KOPT-K1 (cell line): ENCODE measurements around the gene CRYBG1.

Experiments
- H3K27ac ChIP-seq: fragments of 200-600 bp; sonication (generic); 2 replicates; pipeline ENCODE4 v1.5.1; 2016; ENCODE audit warnings: antibody characterized with exemption, mild to moderate bottlenecking, low read depth, low read length; ENCODE audit not compliant: poor library complexity, severe bottlenecking
- H3K36me3 ChIP-seq: fragments of 200-600 bp; sonication (generic); 2 replicates; pipeline ENCODE4 v1.5.1; 2017; ENCODE audit warnings: antibody characterized with exemption, mild to moderate bottlenecking, low read length, moderate library complexity; ENCODE audit not compliant: insufficient read depth
- H3K9me3 ChIP-seq: fragments of 200-600 bp; sonication (generic); 2 replicates; pipeline ENCODE4 v1.5.1; 2017; ENCODE audit warnings: antibody characterized with exemption, low read length, mild to moderate bottlenecking; ENCODE audit not compliant: insufficient read depth, poor library complexity, severe bottlenecking

The CRYBG1 gene

DNA sequence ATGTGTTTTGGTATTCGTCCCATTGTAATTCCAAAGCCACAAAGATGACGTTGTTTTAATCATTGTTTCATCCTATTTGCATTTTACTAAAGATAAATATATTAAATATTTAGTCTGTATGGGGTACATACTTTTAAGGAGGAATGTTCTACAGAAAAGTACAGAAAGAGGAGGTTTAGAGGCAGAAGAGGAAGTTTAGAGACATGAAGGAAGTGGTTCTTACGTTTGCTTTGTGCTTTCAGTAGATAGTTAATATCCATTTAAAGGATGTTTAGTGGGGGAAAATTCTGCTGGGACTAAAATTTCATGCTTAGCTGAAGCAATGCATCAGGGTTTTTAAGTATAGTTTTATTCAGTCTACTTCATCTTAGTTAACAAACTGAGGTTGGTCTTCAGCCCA is 116.6 kb downstream of the CRYBG1 start:
- no peaks in the 10 kb centered on the region for H3K9me3 ChIP-seq
- H3K27ac ChIP-seq = no peak overlapping the region
- H3K36me3 ChIP-seq = no peaks in the 10 kb centered on the region

GRCh38 chr6:106477790-106478189 is 117.3 kb downstream of the CRYBG1 start:
- Histone ChIP-seq H3K27ac (no peak overlapping the region), H3K36me3 (no peaks in the 10 kb centered on the region), H3K9me3 (no peaks in the 10 kb centered on the region)

- no peaks in the 10 kb centered on the region for H3K36me3 ChIP-seq
- H3K9me3 ChIP-seq = no peaks in the 10 kb centered on the region
- no peak overlapping the region for H3K27ac ChIP-seq
Observed at GRCh38 chr6:106486236-106486635, 125.7 kb downstream of the CRYBG1 start.

GRCh38 chr6:106488494-106489370 is 128.2 kb downstream of the CRYBG1 start:
- Histone ChIP-seq H3K9me3 (no peaks in the 10 kb centered on the region), H3K36me3 (no peaks in the 10 kb centered on the region), H3K27ac (no peak overlapping the region)

DNA sequence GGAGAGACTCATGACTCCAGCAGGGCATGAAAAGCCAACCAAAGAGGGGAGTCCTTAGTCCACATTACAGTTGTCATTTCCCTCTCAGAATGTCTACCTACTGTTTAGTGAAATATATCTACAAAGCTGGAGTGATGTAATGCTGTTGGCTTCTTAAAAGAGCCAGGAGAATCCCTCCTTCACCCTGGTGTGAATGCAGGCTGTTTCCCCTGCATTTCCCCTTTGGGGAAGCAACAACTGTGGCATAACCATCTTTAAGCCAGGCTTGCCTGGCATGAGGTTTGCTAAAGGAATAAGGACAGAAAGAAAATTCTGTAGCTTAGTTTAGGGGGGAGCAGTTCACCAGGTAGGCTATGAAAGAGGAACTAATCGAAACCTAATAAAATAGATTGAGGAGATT is 129.5 kb downstream of the CRYBG1 start:
- Histone ChIP-seq H3K36me3 (no peaks in the 10 kb centered on the region), H3K9me3 (no peaks in the 10 kb centered on the region), H3K27ac (no peak overlapping the region)

GRCh38 chr6:106490436-106490835 is 129.9 kb downstream of the CRYBG1 start:
- Histone ChIP-seq H3K9me3 (no peaks in the 10 kb centered on the region), H3K36me3 (no peaks in the 10 kb centered on the region), H3K27ac (no peak overlapping the region)

DNA sequence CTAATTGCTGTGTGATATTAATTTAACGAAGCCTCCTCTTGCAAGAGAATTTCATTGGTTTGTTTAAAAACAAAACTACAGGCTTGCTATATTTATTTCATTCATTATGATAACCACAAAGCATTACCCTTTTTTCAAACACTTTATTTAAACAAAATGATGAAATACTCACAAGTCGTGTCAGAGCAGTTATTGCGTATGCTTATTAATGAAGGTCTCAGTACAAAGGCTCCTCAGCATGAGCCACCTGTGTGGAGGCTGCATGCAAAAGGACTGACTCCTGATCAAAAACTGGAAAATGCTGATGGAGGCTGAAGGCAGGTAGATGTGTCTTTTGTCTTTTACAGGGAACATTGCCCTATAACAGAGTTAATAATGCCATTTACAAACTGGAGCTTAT is 130.5 kb downstream of the CRYBG1 start:
- Histone ChIP-seq H3K36me3 (no peaks in the 10 kb centered on the region), H3K9me3 (no peaks in the 10 kb centered on the region), H3K27ac (no peak overlapping the region)

DNA sequence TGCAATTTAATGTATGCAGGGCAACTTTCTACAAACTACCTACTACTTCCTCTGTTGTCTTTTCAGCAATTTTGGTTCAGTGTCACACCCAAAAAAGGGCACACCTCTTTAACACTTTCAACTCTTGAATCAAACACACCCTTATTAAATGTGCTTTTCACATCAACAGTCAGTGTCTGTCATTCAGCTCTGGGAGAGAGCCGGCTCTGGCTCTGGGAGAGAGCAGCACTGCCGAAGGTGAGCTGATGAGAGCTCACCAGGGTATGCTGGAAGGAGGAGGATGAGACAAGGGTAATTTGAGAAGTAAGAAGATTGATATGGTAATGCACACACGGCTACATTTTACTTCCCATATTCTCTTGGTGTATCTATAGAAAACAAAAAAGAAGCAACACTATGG is 134.5 kb downstream of the CRYBG1 start:
- Histone ChIP-seq H3K36me3 (no peaks in the 10 kb centered on the region), H3K27ac (no peak overlapping the region), H3K9me3 (no peaks in the 10 kb centered on the region)

- H3K36me3 ChIP-seq = no peaks in the 10 kb centered on the region
- no peak overlapping the region for H3K27ac ChIP-seq
- no peaks in the 10 kb centered on the region for H3K9me3 ChIP-seq
Observed at GRCh38 chr6:106496823-106497222, 136.3 kb downstream of the CRYBG1 start.

GRCh38 chr6:106501960-106502371 is 141.4 kb downstream of the CRYBG1 start:
- Histone ChIP-seq H3K27ac (no peak overlapping the region), H3K9me3 (no peaks in the 10 kb centered on the region), H3K36me3 (no peaks in the 10 kb centered on the region)

DNA sequence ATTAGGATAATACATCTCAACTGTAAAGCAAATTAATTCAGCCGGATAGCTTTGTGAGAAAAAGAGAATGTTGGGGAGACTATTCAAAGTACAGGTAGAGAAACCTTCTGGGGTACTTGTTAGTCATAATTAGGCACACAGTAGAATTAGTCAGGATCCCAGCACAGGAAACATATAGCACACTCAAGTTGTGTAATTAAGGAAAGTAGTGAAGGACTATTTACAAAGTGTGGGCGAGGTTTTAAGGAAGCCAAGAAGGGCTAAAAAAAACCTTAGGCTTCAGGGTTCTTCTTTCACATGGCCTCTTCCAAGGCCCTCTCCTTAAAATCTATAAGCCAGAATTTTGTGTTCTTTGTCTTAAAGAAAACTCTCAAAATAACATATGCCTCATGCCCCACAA is 142.0 kb downstream of the CRYBG1 start:
- Histone ChIP-seq H3K27ac (no peak overlapping the region), H3K36me3 (no peaks in the 10 kb centered on the region), H3K9me3 (no peaks in the 10 kb centered on the region)

- Histone ChIP-seq H3K27ac (no peak overlapping the region), H3K9me3 (no peaks in the 10 kb centered on the region), H3K36me3 (no peaks in the 10 kb centered on the region)
Observed at GRCh38 chr6:106508277-106508676, 147.8 kb downstream of the CRYBG1 start.

GRCh38 chr6:106508834-106509233 is 148.3 kb downstream of the CRYBG1 start:
- no peak overlapping the region for H3K27ac ChIP-seq
- H3K36me3 ChIP-seq = no peaks in the 10 kb centered on the region
- no peaks in the 10 kb centered on the region for H3K9me3 ChIP-seq

- peak overlapping the region; percentile 96 for H3K27ac ChIP-seq
Observed at GRCh38 chr6:106509420-106510089, 149.0 kb downstream of the CRYBG1 start.

DNA sequence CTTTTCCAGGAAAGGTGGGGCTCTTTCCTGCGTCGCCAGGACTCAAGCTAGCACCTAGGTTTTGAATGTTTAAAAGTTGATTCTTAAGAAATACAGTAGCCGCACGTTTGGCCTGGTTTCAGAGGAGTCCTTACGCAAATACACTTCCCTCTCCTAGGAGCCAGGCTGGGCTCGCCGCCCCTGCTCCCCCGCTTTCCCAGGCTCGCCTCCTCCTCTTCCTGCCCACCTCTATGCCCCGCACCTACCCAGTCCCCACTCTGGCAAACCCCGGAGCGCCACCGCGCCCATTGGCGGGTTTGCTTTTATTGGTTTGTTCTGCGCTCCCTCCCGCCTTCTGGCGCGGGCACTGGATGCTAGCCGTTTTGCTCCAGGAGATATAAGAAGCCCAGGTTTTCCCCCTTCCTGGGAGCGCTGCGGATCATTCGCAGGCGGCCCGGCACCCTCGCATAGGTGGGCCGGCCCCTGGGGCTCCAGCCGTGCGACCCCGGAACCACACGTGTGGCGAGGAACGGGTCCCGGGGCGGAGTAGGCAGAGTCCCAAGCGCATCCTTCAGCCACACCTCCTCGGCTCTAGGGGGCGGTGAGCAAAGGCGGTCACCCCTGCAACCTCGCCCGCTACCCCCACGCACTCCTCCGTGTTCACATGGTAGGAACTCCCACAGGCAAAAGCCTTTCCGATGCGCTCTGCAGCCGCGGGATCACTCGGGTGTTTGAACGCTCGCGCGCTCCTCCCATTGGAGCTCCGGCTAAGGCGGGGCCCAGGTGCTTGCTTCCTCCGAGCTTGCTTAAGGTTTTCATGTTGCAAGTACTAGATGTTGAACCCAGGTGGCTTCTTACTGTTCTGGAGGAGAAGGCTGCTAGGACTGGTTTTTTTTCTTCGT is 149.8 kb downstream of the CRYBG1 start:
- no peaks in the 10 kb centered on the region for H3K36me3 ChIP-seq

More at GRCh38 chr6:106509420-106510089, 149.0 kb downstream of the CRYBG1 start:
- no peaks in the 10 kb centered on the region for H3K9me3 ChIP-seq
- no peaks in the 10 kb centered on the region for H3K36me3 ChIP-seq

More for the DNA sequence above, 149.8 kb downstream of the CRYBG1 start:
- H3K9me3 ChIP-seq = no peaks in the 10 kb centered on the region
- peak overlapping the region; percentile 96 for H3K27ac ChIP-seq
